ENCODE data around the gene GUCY2F.

GUCY2F gene

GRCh38 chrX:109360301-109360700, 121.6 kb downstream of the GUCY2F start:
- TF ChIP-seq CTCF (IDR thresholded peaks at IDR 0.05; ENCODE audit: insufficient read depth, low read depth, low read length, missing control alignments), result no peak

GRCh38 chrX:109357706-109358105, 124.2 kb downstream of the GUCY2F start:
- no peak for TF ChIP-seq CTCF (IDR thresholded peaks at IDR 0.05; ENCODE audit: insufficient read depth, low read depth, low read length, missing control alignments)
- DNase-seq (ENCODE audit: low read depth), result no peak
- no peak overlapping the region for H3K4me3 ChIP-seq (ENCODE audit: low read length)

More at GRCh38 chrX:109360301-109360700, 121.6 kb downstream of the GUCY2F start:
- peak; percentile 64 for DNase-seq (ENCODE audit: low read depth)
- no peak overlapping the region for H3K4me3 ChIP-seq (ENCODE audit: low read length)

DNA sequence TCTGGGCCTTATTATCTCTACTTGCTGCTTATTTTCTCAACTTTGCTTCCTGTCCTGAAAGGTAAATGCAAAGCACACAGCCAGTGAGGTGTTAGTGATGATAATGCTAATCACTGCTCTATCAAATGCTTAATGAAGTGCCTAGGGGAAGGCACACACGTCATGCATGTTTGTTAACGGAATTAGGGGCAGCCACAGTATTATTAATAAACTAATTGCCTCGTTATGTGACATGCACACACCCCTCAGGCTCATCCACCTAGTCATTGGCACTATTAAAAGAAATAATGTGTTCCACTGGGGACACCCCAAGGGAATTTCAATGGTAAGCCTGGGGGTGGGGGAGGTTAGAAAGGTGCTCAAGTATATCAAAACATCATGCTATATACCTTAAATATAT, 125.2 kb downstream of the GUCY2F start:
- TF ChIP-seq CTCF (IDR thresholded peaks at IDR 0.05; ENCODE audit: insufficient read depth, low read depth, low read length, missing control alignments), result no peak
- no peak overlapping the region for H3K4me3 ChIP-seq (ENCODE audit: low read length)

GRCh38 chrX:109352066-109352588, 129.8 kb downstream of the GUCY2F start:
- no peak for DNase-seq (ENCODE audit: low read depth)
- no peak for TF ChIP-seq CTCF (IDR thresholded peaks at IDR 0.05; ENCODE audit: insufficient read depth, low read depth, low read length, missing control alignments)
- no peak overlapping the region for H3K4me3 ChIP-seq (ENCODE audit: low read length)

More for the DNA sequence above, 125.2 kb downstream of the GUCY2F start:
- DNase-seq (ENCODE audit: low read depth), result no peak

GRCh38 chrX:109351557-109351956, 130.3 kb downstream of the GUCY2F start:
- no peak for DNase-seq (ENCODE audit: low read depth)
- H3K4me3 ChIP-seq (ENCODE audit: low read length), result no peak overlapping the region
- TF ChIP-seq CTCF (IDR thresholded peaks at IDR 0.05; ENCODE audit: insufficient read depth, low read depth, low read length, missing control alignments), result no peak

- no peak for TF ChIP-seq CTCF (IDR thresholded peaks at IDR 0.05; ENCODE audit: insufficient read depth, low read depth, low read length, missing control alignments)
- no peak for DNase-seq (ENCODE audit: low read depth)
- no peak overlapping the region for H3K4me3 ChIP-seq (ENCODE audit: low read length)
These were observed 131.3 kb downstream of the GUCY2F start for GRCh38 chrX:109350551-109350950.

- H3K4me3 ChIP-seq (ENCODE audit: low read length), result no peak overlapping the region
- DNase-seq (ENCODE audit: low read depth), result no peak
- TF ChIP-seq CTCF (IDR thresholded peaks at IDR 0.05; ENCODE audit: insufficient read depth, low read depth, low read length, missing control alignments), result no peak
These were observed 131.8 kb downstream of the GUCY2F start for GRCh38 chrX:109350051-109350450.

All from epithelial cell of esophagus (primary cell).